Omental fat pad (tissue), 4 donors: ENCODE data around the gene C16orf95. TPM values are rescaled to one million over a fixed set of nuclear protein-coding genes. Genes with fewer than 3 reads are reported as not detected.
"Not testable (repeated sequence)": the region's sequence is repeated elsewhere in the genome, so short reads cannot be mapped to it uniquely, and the experiment has no call there.

Source experiments
- ATAC-seq: fragments of 150-250 bp; one replicate; pipeline ENCODE4 v1.9.1; 2016; ENCODE audit warnings: mild to moderate bottlenecking, moderate library complexity; ENCODE audit not compliant: low FRiP score
- DNase-seq: peaks from one replicate; pipeline ENCODE4 v3.0.0-alpha.2; 2019; ENCODE audit warnings: low spot score
- small RNA-seq: library from RNA; depleted of rRNA; stranded (forward); fragments of <200 nt; gene quantifications from one replicate; pipeline ENCODE3, GENCODE V24; 2016
- total RNA-seq, 4 donors: library from RNA; depleted of rRNA; stranded (reverse); fragments of >200 nt; gene quantifications; one replicate each; pipeline ENCODE4 v1.1.0, GENCODE V29; 2016
- TF ChIP-seq, protein P1 (sequence below), 3 donors: fragments of 450-650 bp; IDR thresholded peaks; one replicate each; pipeline ENCODE4 v1.5.1; 2016 to 2017; ENCODE audit warnings: antibody characterized with exemption in 3 of 3, mild to moderate bottlenecking in 3 of 3, moderate library complexity in 2 of 3

Gene C16orf95
- total RNA-seq, 4 donors from 2014 or later, result 1.6 to 7.1 (median 2.5) TPM

DNA sequence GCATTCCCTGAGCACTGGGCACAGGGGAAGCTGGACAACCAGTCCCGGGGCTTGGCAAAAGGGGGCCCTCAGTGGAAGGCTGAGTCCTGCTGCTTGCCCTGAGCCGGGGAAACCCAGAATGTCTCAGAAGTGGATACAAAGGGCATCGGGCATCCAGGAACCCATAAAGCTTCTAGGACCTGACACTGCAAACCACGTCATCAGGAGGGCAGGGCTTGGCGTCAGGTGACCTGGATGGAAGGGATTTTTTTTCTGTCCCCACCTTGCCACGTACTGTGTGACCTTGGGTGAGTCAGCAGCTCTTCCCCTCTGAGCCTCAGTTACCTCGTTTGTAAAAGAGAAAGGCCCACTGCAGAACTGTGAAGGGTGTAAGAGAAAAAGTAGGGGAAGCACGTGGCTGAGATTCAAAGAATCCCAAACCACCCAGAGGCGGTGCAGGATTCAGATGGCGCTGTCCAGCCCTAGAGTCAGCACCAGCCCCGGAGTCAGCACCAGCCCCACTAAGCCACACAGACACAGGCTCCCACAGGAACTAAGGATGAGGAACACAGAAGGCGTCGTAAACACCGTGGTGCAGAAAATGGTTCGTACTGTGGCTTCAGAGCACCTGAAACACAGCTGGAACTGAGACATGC, 53.7 kb downstream of the C16orf95 start:
- DNase-seq (no peak), ATAC-seq (no peak)
- TF ChIP-seq, protein P1, sequence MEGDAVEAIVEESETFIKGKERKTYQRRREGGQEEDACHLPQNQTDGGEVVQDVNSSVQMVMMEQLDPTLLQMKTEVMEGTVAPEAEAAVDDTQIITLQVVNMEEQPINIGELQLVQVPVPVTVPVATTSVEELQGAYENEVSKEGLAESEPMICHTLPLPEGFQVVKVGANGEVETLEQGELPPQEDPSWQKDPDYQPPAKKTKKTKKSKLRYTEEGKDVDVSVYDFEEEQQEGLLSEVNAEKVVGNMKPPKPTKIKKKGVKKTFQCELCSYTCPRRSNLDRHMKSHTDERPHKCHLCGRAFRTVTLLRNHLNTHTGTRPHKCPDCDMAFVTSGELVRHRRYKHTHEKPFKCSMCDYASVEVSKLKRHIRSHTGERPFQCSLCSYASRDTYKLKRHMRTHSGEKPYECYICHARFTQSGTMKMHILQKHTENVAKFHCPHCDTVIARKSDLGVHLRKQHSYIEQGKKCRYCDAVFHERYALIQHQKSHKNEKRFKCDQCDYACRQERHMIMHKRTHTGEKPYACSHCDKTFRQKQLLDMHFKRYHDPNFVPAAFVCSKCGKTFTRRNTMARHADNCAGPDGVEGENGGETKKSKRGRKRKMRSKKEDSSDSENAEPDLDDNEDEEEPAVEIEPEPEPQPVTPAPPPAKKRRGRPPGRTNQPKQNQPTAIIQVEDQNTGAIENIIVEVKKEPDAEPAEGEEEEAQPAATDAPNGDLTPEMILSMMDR (IDR thresholded peaks at IDR 0.05), result no peak

DNA sequence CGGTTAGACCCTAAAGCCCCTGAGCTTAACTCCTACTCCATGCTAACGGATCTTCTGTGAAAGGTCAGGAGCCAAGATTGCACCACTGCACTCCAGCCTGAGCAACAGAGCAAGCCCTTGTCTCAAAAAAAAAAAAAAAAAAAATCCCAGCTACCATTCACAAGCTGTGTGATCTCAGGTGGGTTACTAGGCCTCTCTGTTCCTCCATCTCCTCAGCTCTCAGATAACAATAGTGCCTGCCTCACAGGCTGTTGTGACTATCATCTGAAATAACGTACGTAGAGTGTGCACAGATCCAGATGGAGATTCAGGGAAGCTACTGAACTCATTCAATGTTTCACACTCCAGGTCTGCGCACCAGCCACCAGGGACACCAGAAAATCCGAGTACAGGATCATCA, 57.8 kb downstream of the C16orf95 start:
- DNase-seq, result no peak
- TF ChIP-seq, protein P1 (IDR thresholded peaks at IDR 0.05), result no peak
- no peak for ATAC-seq

DNA sequence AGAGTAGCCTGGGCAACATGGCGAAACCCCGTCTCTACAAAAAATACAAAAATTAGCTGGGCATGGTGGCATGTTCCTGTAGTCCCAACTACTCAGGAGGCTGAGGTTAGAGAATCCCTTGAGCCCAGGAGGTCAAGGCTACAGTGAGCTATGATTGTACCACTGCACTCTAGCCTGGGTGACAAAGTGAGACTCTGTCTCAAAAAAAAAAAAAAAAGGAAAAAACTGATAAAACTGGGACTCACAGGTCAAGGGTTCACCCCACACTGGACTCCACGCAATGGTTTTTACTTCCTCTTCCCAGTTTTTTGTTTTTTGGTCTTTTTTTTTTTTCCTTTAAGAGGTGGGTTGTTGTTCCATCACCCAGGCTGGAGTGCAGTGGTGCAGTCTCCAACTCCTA, 58.5 kb downstream of the C16orf95 start:
- not testable (repeated sequence) for DNase-seq, ATAC-seq

DNA sequence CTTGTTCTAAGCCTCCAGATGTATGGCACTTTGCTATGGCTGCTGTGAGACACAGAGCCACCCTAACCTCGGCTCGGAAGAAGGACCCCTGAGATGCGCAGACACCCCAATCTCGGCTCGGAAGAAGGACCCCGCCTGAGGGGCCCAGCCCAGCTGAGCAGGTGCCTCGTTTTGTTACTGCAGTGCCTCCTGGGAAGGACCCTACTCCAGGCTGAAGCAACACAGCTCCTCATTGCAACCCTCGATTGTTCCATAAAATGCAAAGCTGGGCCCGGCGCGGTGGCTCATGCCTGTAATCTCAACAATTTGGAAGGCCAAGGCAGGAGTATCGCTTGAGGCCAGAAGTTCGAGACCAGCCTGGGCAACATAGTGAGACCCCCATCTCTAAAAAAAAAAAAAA, 61.3 kb downstream of the C16orf95 start:
- ATAC-seq, result no peak
- no peak for DNase-seq
- TF ChIP-seq, protein P1 (IDR thresholded peaks at IDR 0.05), result no peak

DNA sequence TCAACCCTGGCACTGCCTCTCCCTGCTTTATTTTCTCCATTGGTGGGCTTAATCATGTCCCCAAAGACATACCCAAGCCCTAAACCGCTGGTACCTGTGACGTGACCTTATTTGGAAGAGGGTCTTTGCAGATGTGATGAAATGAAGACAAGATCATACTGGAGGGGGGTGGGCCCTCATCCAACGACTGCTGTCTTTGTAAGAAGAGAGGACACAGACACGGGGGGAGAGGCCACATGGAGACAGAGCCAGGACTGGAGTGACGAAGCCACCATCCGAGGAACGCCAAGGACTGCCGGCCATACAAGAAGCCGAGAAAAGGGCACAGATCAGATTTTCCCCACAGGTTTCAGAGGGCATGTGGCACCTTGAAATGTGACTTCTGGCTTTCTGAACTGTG, 62.5 kb downstream of the C16orf95 start:
- TF ChIP-seq, protein P1 (IDR thresholded peaks at IDR 0.05), result no peak
- ATAC-seq (no peak), DNase-seq (no peak)

DNA sequence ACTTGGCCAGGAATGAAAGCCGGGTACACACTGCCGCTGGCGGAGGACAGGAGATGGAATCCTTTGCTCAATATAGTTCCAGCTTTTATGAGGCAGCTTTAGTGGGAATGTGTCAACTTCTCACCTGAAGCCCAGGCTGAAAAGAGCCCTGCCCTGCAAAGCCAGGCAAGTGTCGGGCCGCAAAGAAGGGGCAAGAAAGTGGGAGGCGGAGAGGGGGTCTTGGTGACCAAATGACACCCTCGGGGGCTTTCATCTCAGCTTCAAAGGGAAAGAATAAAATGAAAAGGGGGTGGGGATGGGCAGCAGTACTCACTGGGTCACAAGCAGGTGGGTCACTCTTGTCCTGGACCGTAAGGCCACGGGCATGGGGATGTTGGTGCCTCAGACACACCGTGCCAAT, 62.9 kb downstream of the C16orf95 start:
- DNase-seq, result no peak
- TF ChIP-seq, protein P1 (IDR thresholded peaks at IDR 0.05), result no peak
- ATAC-seq, result no peak

DNA sequence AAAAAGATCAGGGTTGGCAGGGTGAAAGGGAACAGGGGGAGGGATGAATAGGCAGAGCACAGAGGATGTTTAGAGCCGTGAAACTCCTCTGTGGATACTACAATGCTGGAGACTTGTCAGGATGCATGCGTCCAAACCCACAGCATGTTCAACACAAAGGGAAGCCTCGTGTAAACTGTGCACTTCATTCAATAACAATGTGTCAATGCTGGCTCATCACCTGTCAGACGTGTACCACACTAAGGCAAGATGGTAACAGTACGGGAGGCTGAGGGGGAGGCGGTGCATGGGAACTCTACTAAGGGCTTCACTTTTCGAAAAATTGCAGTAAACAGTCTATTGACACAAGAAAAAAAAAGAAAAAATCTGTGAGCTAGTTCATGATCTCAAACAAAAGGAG, 63.7 kb downstream of the C16orf95 start:
- TF ChIP-seq, protein P1 (IDR thresholded peaks at IDR 0.05), result no peak
- DNase-seq (no peak), ATAC-seq (no peak)

Small RNA genes lying within 50 kb of the gene (small RNA-seq; reads per million reads assigned to genes)
- not detected for gene AC010531.2

Other genes with a start within 250 kb of the C16orf95 start
- 100 to 1,000 TPM in 1 of 4 donors, 10 to 100 TPM in 3; 32.8 to 187 (median 61.9) TPM for gene FBXO31, start 66.4 kb upstream of the C16orf95 start, total RNA-seq
- 100 to 1,000 TPM in 2 of 4 donors, 10 to 100 TPM in 2; 73.8 to 123 (median 97.8) TPM for gene MAP1LC3B, start 74.9 kb upstream of the C16orf95 start, total RNA-seq
- gene ZCCHC14, start 175.6 kb upstream of the C16orf95 start, total RNA-seq, result 10 to 100 TPM in 3 of 4 donors, 1 to 10 TPM in 1; 8.9 to 20.5 (median 10.8) TPM